AG04450 (cell line): ENCODE data around the gene LIG3. TPM values are rescaled to one million over a fixed set of nuclear protein-coding genes. Genes with fewer than 3 reads are reported as not detected.
"Not testable (repeated sequence)": the region's sequence is repeated elsewhere in the genome, so short reads cannot be mapped to it uniquely, and the experiment has no call there.

Experiments
- CTCF ChIA-PET: fragments of 300-600, 350-600 bp; formaldehyde crosslinking; extraction: SDS; loops from one replicate; lab custom pipeline; 2022; ENCODE audit warnings: antibody characterized with exemption, inconsistent platforms; lab: Charles Lee
- POLR2A ChIA-PET: fragments of 350-600 bp; formaldehyde crosslinking; extraction: SDS; loops from one replicate; lab custom pipeline; 2021; ENCODE audit warnings: antibody characterized with exemption, inconsistent platforms; lab: Yijun Ruan, JAX
- DNase-seq: peaks from one replicate; pipeline ENCODE4 v3.0.0-alpha.2; 2011; ENCODE audit warnings: low read depth, low spot score
- H3K27ac ChIP-seq: one replicate; pipeline ENCODE4 v1.5.1; 2012; ENCODE audit warnings: low read depth, low read length, control low read depth
- H3K27me3 ChIP-seq: one replicate; pipeline ENCODE4 v1.6.0; 2012; ENCODE audit warnings: low read length; ENCODE audit not compliant: control insufficient read depth, insufficient read depth
- H3K4me3 ChIP-seq: 2 replicates; pipeline ENCODE4 v1.5.1; 2011; ENCODE audit warnings: mild to moderate bottlenecking, low read depth, low read length, control low read depth
- H3K9me3 ChIP-seq: 2 replicates; pipeline ENCODE4 v1.5.1; 2012; ENCODE audit warnings: low read length; ENCODE audit not compliant: control insufficient read depth, insufficient read depth
- CTCF ChIP-seq: IDR thresholded peaks from 2 replicates; pipeline ENCODE4 v1.5.1; 2011; ENCODE audit warnings: low read depth, low read length, control low read depth, inconsistent platforms
- polyA minus RNA-seq: library from RNA; depleted of rRNA, polyadenylated mRNA; stranded (reverse); fragments of >200 nt; gene quantifications from 2 replicates; pipeline ENCODE4 v1.2.3, GENCODE V29; 2011; rRNA and poly(A)+ RNA removed
- polyA plus RNA-seq: library from polyadenylated mRNA; depleted of rRNA; stranded (reverse); fragments of >200 nt; gene quantifications from 2 replicates; pipeline ENCODE4 v1.2.3, GENCODE V29; 2011; rRNA removed

LIG3 gene
- 32.6 and 34.2 TPM in 2 replicates for polyA plus RNA-seq
- polyA minus RNA-seq: 66.7 and 100.0 TPM in 2 replicates

- no peak for TF ChIP-seq CTCF
- POLR2A ChIA-PET: interaction anchor here (0.6 to 2.1 kb wide), 11 partner anchors 11 to 609 kb away, joined by 3 to 11 read pairs (median 5); partner anchors contain the start of genes CCT6B, RFFL and ZNF830
- CTCF ChIA-PET: interaction anchor here (0.6 to 2.6 kb wide), 5 partner anchors 17 to 109 kb away, joined by 3 to 9 read pairs (median 4); no protein-coding TSS in a partner anchor
- Histone ChIP-seq H3K9me3 (no peaks in the 10 kb centered on the region), H3K27ac (peak within 1 kb of the TSS; percentile 99), H3K27me3 (no peaks in the 10 kb centered on the region), H3K4me3 (peak within 1 kb of the TSS; percentile 72)
- peak; percentile 74 for DNase-seq
Measured at GRCh38 chr17:34980353-34980680, at the start of gene LIG3. Gene LIG3 (plus strand): TSS chr17:34980512. CDS start chr17:34983006, 2,494 bp downstream.

DNA sequence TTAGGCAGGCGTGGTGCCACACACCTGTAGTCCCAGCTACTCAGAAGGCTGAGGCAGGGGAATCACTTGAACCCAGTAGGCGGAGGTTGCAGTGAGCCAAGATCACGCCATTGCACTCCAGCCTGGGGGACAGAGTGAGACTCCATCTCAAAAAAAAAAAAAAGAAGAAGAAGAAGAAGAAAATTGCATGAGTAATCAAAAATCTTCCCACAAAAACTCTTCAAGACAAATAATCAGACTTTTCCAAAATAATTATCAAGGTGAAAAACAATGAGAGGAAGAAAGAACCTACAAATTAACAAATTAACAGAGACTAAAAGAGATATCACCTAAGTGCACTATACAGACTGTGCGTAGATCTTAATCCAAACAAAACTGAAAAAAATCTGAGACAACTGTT is 29.5 kb upstream of the LIG3 start:
- H3K27ac ChIP-seq, DNase-seq, POLR2A ChIA-PET, H3K27me3 ChIP-seq, H3K9me3 ChIP-seq, H3K4me3 ChIP-seq: not testable (repeated sequence)
- CTCF ChIA-PET: interaction anchor here (0.8 kb wide), 1 partner anchor 139 kb away, joined by 4 read pairs; no protein-coding TSS in a partner anchor

GRCh38 chr17:34958438-34958837 is 21.9 kb upstream of the LIG3 start:
- TF ChIP-seq CTCF: no peak
- ChIA-PET CTCF (interaction anchor here (1.5 kb wide), 1 partner anchor 131 kb away, joined by 4 read pairs; no protein-coding TSS in a partner anchor), POLR2A (no interaction called here)
- Histone ChIP-seq H3K27me3 (peaks cover 3% of the 10 kb centered on the region), H3K4me3 (no peak overlapping the region), H3K9me3 (no peaks in the 10 kb centered on the region; the same call in 1 of the 2 replicates), H3K27ac (no peak overlapping the region)
- no peak for DNase-seq

DNA sequence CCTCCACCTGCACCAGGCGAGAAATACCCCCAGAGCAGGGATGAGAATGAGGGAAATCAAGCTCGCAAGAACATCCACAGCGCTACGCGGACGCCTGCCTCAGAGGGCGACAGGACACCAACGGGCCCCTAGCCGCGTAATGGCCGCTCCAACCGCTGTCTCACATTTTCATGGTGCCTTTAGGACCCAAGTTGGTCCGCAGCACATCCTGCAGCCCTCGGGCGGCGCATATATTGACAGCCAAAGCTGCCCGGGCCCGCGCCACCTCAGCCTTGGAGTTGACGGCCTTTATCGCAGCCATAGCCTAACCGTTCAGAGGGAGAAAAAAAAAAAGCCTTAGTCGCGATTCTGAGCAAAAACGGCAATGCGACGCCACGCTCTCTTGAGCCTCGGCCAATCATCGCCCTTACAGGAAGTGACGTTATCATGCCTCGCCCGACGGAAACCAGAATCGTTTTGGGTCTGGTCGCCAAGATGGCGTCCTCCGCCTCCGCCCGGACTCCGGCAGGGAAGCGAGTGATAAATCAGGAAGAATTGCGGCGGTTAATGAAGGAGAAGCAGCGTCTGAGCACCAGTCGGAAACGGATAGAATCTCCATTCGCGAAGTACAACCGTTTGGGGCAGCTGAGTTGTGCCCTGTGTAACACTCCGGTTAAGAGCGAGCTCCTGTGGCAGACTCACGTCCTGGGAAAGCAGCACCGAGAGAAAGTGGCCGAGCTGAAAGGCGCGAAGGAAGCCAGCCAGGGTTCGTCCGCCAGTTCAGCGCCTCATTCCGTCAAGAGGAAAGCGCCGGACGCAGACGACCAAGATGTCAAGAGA is 19.0 kb upstream of the LIG3 start, which contains the start of the genes CCT6B and ZNF830:
Gene CCT6B, minus strand, starts transcription at position 368 of the 819 bp plus-strand sequence. Its CDS starts 67 bp downstream, at position 301.
Gene ZNF830, plus strand, starts transcription at position 448 of the 819 bp plus-strand sequence. Its CDS starts 27 bp downstream, at position 475.
- peak within 1 kb of the TSS; percentile 100 for H3K4me3 ChIP-seq
- POLR2A ChIA-PET: interaction anchor here (1.0 kb wide), 2 partner anchors 19 to 166 kb away, joined by 3 to 5 read pairs; partner anchors contain the start of gene LIG3
- CTCF ChIA-PET: interaction anchor here (1.2 kb wide), 1 partner anchor 128 kb away, joined by 4 read pairs; no protein-coding TSS in a partner anchor

More for the DNA sequence above, 19.0 kb upstream of the LIG3 start, which contains the start of the genes CCT6B and ZNF830:
- Histone ChIP-seq H3K9me3 (no peaks in the 10 kb centered on the region; the same call in 1 of the 2 replicates), H3K27me3 (peaks cover 3% of the 10 kb centered on the region), H3K27ac (peak within 1 kb of the TSS; percentile 85)
- DNase-seq: peak; percentile 86
- no peak for TF ChIP-seq CTCF
